Measurements from ENCODE around the gene PEX11B. TPM values are rescaled to one million over a fixed set of nuclear protein-coding genes. Genes with fewer than 3 reads are reported as not detected.

PEX11B gene
- total and polyA plus RNA-seq, 2 donors (not counting 3 experiments of a cell fraction or from before 2014, with no cell fraction given): 30.5 to 42.5 TPM

- no peaks in the 10 kb centered on the region for H4K20me1 ChIP-seq (replicated peaks; ENCODE audit: control insufficient read depth, extremely low read depth, insufficient read depth, low read length)
- H3K4me1 ChIP-seq (ENCODE audit: control insufficient read depth, extremely low read depth, insufficient read depth, low read length): peaks cover 31% of the 10 kb centered on the region
- dilution Hi-C loops (cut with MboI; ENCODE audit: extremely low pct_ligation_motif_present, low sequenced_read_pairs) (no loop called here), intact Hi-C loops (cut with micrococcal nuclease) (loop anchor here (2.0 to 5.0 kb wide), 2 partner anchors 35 to 48 kb away; partner anchors contain the start of genes NUDT17 and RBM8A)
- H2AFZ ChIP-seq (ENCODE audit: low read depth, low read length): no peak overlapping the region
- H3K4me2 ChIP-seq (ENCODE audit: insufficient read depth, low read length): peak overlapping the region; percentile 46
- ChIA-PET POLR2A (interaction anchor here (1.1 to 3.7 kb wide), 7 partner anchors 16 to 159 kb away, joined by 3 to 28 read pairs (median 6); partner anchors contain the start of genes ITGA10, LIX1L, PEX11B and PIAS3), CTCF (interaction anchor here (1.0 to 8.9 kb wide), 31 partner anchors 9 to 144 kb away, joined by 3 to 280 read pairs (median 9); partner anchors contain the start of genes ANKRD34A, ITGA10, LIX1L and NUDT17)
- no peaks in the 10 kb centered on the region for H3K27me3 ChIP-seq (ENCODE audit: control insufficient read depth in 2 of 2, insufficient read depth in 2 of 2, low read length in 2 of 2)
- H3K9me3 ChIP-seq (replicated peaks; ENCODE audit: control insufficient read depth, insufficient read depth, low read length): no peaks in the 10 kb centered on the region
- peak; percentile 81 for DNase-seq (ENCODE audit: low read depth, low spot score)
- peak overlapping the region; percentile 95 for H3K27ac ChIP-seq (ENCODE audit: insufficient read depth, low read depth, low read length)
- no peaks in the 10 kb centered on the region for H3K9me1 ChIP-seq (replicated peaks; ENCODE audit: control insufficient read depth, extremely low read depth, insufficient read depth, low read length)
- BruUV-seq (replicated peaks): TSS peak; percentile 89
- peaks cover 2 to 6% of the 10 kb centered on the region in 2 experiments for H3K36me3 ChIP-seq (ENCODE audit: control insufficient read depth in 2 of 2, extremely low read depth in 1 of 2, insufficient read depth in 2 of 2, low read length in 2 of 2)
- no peaks in the 10 kb centered on the region for H3K79me2 ChIP-seq (ENCODE audit: control insufficient read depth, insufficient read depth, low read length)
- TF ChIP-seq MAX (IDR thresholded peaks at IDR 0.05; ENCODE audit: insufficient read depth, insufficient read length) (no peak), CTCF (IDR thresholded peaks at IDR 0.05; ENCODE audit: extremely low read depth in 1 of 2, insufficient read depth in 1 of 2, low read depth in 1 of 2, low read length in 2 of 2) (no peak), EZH2 (IDR thresholded peaks at IDR 0.05; ENCODE audit: borderline replicate concordance, low read depth, low read length, severe bottlenecking) (no peak), JUN (IDR thresholded peaks at IDR 0.05; ENCODE audit: borderline replicate concordance, insufficient read depth, insufficient read length, low read depth) (no peak), FOS (IDR thresholded peaks at IDR 0.05; ENCODE audit: borderline replicate concordance, insufficient read depth, low read length) (no peak)
- FAIRE-seq: no peak
- H3K4me3 ChIP-seq (replicated peaks in 1 of 3; ENCODE audit: insufficient read depth in 1 of 3, low read depth in 1 of 3, low read length in 3 of 3): peak overlapping the region in 1 of 3 experiments; percentile 6
- peak overlapping the region; percentile 74 for H3K9ac ChIP-seq (replicated peaks; ENCODE audit: extremely low read depth, insufficient read depth, low read length)
These were observed 25.9 kb downstream of the PEX11B start for GRCh38 chr1:145892486-145893087.

Measured in endothelial cell of umbilical vein (primary cell).